ENCODE data around the gene KAZN. TPM values are rescaled to one million over a fixed set of nuclear protein-coding genes. Genes with fewer than 3 reads are reported as not detected.

Gene KAZN
- total RNA-seq, 1 donor from 2014 or later: 11.6 TPM

DNA sequence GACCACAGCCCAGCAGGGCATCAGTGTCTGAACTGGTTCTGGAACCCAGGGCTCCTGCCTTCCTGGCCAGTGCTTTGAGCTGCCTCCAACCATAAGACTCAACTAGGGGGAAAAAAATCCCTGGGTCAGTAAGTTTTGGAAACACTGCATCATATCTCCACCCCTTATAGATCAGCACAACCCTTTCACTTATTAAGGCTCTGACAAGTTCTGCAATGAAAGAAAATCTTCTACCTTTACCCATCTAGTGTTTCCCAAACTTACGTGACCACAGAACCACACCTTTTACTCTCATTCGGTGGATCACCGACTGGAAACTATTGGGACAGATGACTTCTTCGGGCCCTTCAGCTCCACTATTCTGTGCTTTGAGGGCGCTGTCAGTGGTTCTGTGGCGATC, 476.7 kb downstream of the KAZN start:
- TF ChIP-seq, protein P1, sequence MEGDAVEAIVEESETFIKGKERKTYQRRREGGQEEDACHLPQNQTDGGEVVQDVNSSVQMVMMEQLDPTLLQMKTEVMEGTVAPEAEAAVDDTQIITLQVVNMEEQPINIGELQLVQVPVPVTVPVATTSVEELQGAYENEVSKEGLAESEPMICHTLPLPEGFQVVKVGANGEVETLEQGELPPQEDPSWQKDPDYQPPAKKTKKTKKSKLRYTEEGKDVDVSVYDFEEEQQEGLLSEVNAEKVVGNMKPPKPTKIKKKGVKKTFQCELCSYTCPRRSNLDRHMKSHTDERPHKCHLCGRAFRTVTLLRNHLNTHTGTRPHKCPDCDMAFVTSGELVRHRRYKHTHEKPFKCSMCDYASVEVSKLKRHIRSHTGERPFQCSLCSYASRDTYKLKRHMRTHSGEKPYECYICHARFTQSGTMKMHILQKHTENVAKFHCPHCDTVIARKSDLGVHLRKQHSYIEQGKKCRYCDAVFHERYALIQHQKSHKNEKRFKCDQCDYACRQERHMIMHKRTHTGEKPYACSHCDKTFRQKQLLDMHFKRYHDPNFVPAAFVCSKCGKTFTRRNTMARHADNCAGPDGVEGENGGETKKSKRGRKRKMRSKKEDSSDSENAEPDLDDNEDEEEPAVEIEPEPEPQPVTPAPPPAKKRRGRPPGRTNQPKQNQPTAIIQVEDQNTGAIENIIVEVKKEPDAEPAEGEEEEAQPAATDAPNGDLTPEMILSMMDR (conservative IDR thresholded peaks at IDR 0.05): no peak

DNA sequence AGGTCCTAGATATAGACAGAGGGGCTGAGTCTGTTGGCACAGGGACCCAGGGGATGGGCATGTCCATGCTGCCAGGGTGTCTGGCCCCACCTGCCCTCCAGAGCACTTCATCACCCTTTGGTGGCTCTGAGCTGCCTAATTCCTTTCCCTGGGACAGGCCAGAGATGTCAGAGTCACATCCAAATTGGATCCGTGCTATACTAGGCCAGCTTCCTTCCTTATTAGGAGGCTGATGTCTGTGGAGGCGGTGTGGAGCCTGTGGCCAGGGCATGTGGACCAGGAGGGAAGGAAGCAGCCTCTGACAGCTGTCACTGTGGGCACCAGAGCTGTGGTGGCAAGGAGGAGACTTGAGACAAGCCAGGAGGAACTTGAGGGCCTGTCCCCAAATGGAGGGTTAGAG, 477.3 kb downstream of the KAZN start:
- DNase-seq (ENCODE audit: low read depth, low spot score): no peak
- Mint-ChIP-seq H3K36me3 (ENCODE audit: low read depth) (no peaks in the 10 kb centered on the region), H3K27ac (ENCODE audit: unreplicated experiment) (no peak overlapping the region), H3K4me3 (no peak overlapping the region), H3K27me3 (ENCODE audit: low read depth) (peaks cover 12% of the 10 kb centered on the region), H3K9me3 (no peaks in the 10 kb centered on the region), H3K4me1 (no peaks in the 10 kb centered on the region)
- TF ChIP-seq, protein P1 (conservative IDR thresholded peaks at IDR 0.05): no peak

More for the DNA sequence above, 476.7 kb downstream of the KAZN start:
- no peak overlapping the region for H3K27ac Mint-ChIP-seq (ENCODE audit: unreplicated experiment)
- H3K27me3 Mint-ChIP-seq (ENCODE audit: low read depth): peaks cover 12% of the 10 kb centered on the region
- no peak overlapping the region for H3K4me3 Mint-ChIP-seq
- H3K36me3 Mint-ChIP-seq (ENCODE audit: low read depth): no peaks in the 10 kb centered on the region
- no peaks in the 10 kb centered on the region for H3K9me3 Mint-ChIP-seq
- DNase-seq (ENCODE audit: low read depth, low spot score): no peak
- no peaks in the 10 kb centered on the region for H3K4me1 Mint-ChIP-seq

GRCh38 chr1:15076807-15077206, 478.3 kb downstream of the KAZN start:
- TF ChIP-seq, protein P1 (conservative IDR thresholded peaks at IDR 0.05): no peak
- no peaks in the 10 kb centered on the region for H3K9me3 Mint-ChIP-seq
- no peaks in the 10 kb centered on the region for H3K4me1 Mint-ChIP-seq
- H3K4me3 Mint-ChIP-seq: no peak overlapping the region
- DNase-seq (ENCODE audit: low read depth, low spot score): no peak
- H3K27ac Mint-ChIP-seq (ENCODE audit: unreplicated experiment): no peak overlapping the region
- no peaks in the 10 kb centered on the region for H3K36me3 Mint-ChIP-seq (ENCODE audit: low read depth)
- H3K27me3 Mint-ChIP-seq (ENCODE audit: low read depth): peaks cover 18% of the 10 kb centered on the region

DNA sequence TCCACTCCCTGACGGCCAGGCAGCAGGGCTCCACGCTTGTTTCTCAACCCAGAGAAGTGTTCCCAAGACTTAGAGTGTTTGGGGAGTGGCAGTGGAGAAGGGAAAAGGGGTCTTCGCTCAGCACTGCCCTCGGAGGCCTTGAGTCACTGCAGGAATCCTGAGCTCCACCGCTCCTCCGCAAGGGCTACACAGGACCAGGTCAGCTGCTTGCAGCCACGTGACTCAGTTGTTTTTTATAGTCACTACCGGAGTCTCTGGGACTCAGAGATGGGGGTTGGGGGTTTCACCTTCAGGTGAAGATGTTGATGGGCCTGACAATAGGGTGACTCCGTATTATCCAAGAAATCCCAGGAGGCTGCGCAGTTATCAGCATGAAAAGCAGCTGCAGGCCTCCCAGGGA, 478.9 kb downstream of the KAZN start:
- Mint-ChIP-seq H3K4me3 (no peak overlapping the region), H3K4me1 (no peaks in the 10 kb centered on the region), H3K36me3 (ENCODE audit: low read depth) (no peaks in the 10 kb centered on the region), H3K9me3 (no peaks in the 10 kb centered on the region), H3K27me3 (ENCODE audit: low read depth) (peaks cover 18% of the 10 kb centered on the region), H3K27ac (ENCODE audit: unreplicated experiment) (no peak overlapping the region)
- TF ChIP-seq, protein P1 (conservative IDR thresholded peaks at IDR 0.05): no peak
- no peak for DNase-seq (ENCODE audit: low read depth, low spot score)

GRCh38 chr1:15080328-15081007, 482.0 kb downstream of the KAZN start:
- H3K9me3 Mint-ChIP-seq: no peaks in the 10 kb centered on the region
- TF ChIP-seq, protein P1 (conservative IDR thresholded peaks at IDR 0.05): no peak
- no peak overlapping the region for H3K4me3 Mint-ChIP-seq
- H3K36me3 Mint-ChIP-seq (ENCODE audit: low read depth): no peaks in the 10 kb centered on the region
- no peaks in the 10 kb centered on the region for H3K4me1 Mint-ChIP-seq
- peaks cover 32% of the 10 kb centered on the region for H3K27me3 Mint-ChIP-seq (ENCODE audit: low read depth)
- DNase-seq (ENCODE audit: low read depth, low spot score): no peak
- no peak overlapping the region for H3K27ac Mint-ChIP-seq (ENCODE audit: unreplicated experiment)

All from neural crest cell (in vitro differentiated cells).